K562 (cell line): Measurements from ENCODE around the gene DERL3. TPM values are rescaled to one million over a fixed set of nuclear protein-coding genes. Genes with fewer than 3 reads are reported as not detected.

ENCODE experiments used
- E2F4 ChIP-seq: sonication (generic); formaldehyde crosslinking; IDR thresholded peaks from 2 replicates; pipeline ENCODE4 v1.8.0; 2022; ENCODE audit warnings: mild to moderate bottlenecking, low read depth, missing genetic modification reagents
- EGR1 ChIP-seq: fragments of 450-650 bp; conservative IDR thresholded peaks from 2 replicates; pipeline ENCODE4 v1.6.1; 2017; ENCODE audit warnings: mild to moderate bottlenecking
- GABPB1 ChIP-seq: sonication (generic); formaldehyde crosslinking; IDR thresholded peaks from 2 replicates; pipeline ENCODE4 v1.8.0; 2022; ENCODE audit warnings: mild to moderate bottlenecking, missing genetic modification reagents
- HSF4 ChIP-seq: fragments of 250-450 bp; sonication (Bioruptor Pico); IDR thresholded peaks from 2 replicates; pipeline ENCODE4 v2.1.2; 2022; ENCODE audit warnings: mild to moderate bottlenecking, moderate library complexity, borderline replicate concordance
- L3MBTL2 ChIP-seq: fragments of 450-650 bp; IDR thresholded peaks from 2 replicates; pipeline ENCODE4 v1.6.1; 2016; ENCODE audit warnings: mild to moderate bottlenecking, moderate library complexity
- MGA ChIP-seq: fragments of 450-650 bp; IDR thresholded peaks from 2 replicates; pipeline ENCODE4 v1.6.1; 2016; ENCODE audit warnings: mild to moderate bottlenecking, moderate library complexity
- MNT ChIP-seq, 2 experiments: fragments of 450-650 bp; conservative IDR thresholded peaks; 2 replicates each; pipeline ENCODE4 v1.6.1; 2017; ENCODE audit warnings: mild to moderate bottlenecking in 2 of 2, moderate library complexity in 2 of 2
- NR3C1 ChIP-seq: sonication (generic); formaldehyde crosslinking; IDR thresholded peaks from 2 replicates; pipeline ENCODE4 v1.8.1; 2022; ENCODE audit warnings: missing genetic modification reagents
- RBFOX2 ChIP-seq: fragments of 200-400 bp; formaldehyde crosslinking; IDR thresholded peaks from 2 replicates; pipeline ENCODE4 v1.6.1; 2017; ENCODE audit warnings: low read depth, mild to moderate bottlenecking, low read length, moderate library complexity
- STAT5A ChIP-seq: IDR thresholded peaks from 2 replicates; pipeline ENCODE4 v1.6.1; 2012; ENCODE audit warnings: low read length, inconsistent platforms, borderline replicate concordance
- ZSCAN32 ChIP-seq: fragments of 450-650 bp; formaldehyde crosslinking; IDR thresholded peaks from 2 replicates; pipeline ENCODE4 v1.4.0; 2020; ENCODE audit warnings: mild to moderate bottlenecking, moderate library complexity
- polyA plus RNA-seq, 8 experiments: library from polyadenylated mRNA; depleted of rRNA in 4 of 8; stranded (reverse) in 5 of 8; unstranded in 3 of 8; fragments of >200 nt; fragmentation: Nextera tagmentation in 2 of 8; fragmentation: Illumina TruSeq in 1 of 8; extraction: Ambion mirVana in 2 of 8; extraction: Trizol in 1 of 8; gene quantifications; 2 replicates each; pipeline versions ENCODE4 v1.2.1 to v1.2.3, GENCODE V29; 2011 to 2014; ENCODE audit warnings: inconsistent platforms in 1 of 8, missing spikeins in 1 of 8
- total RNA-seq, 7 experiments: library from RNA; depleted of rRNA in 6 of 7; stranded (reverse); fragments of >200 nt in 6 of 7; fragmentation: Illumina TruSeq in 2 of 7; extraction: Trizol in 2 of 7; gene quantifications; 2 replicates each; pipeline versions ENCODE4 v1.2.1 to v1.2.3, GENCODE V29; 2011 to 2021; ENCODE audit warnings: low replicate concordance in 1 of 7
- TF ChIP-seq, protein P1 (sequence below), 2 experiments: fragments of 250-450 bp in 1 of 2; fragments of 450-650 bp in 1 of 2; sonication (Bioruptor Pico) in 1 of 2; IDR thresholded peaks; 2 replicates each; pipeline versions ENCODE4 v1.6.1 to v1.8.0; 2016 to 2021; ENCODE audit warnings: mild to moderate bottlenecking in 2 of 2, moderate library complexity in 2 of 2, missing compliant biosample characterization in 1 of 2, missing genetic modification characterization in 1 of 2

DERL3 gene
- total and polyA plus RNA-seq, 9 of the 15 experiments (the other 6 are each of a cell fraction or from before 2014, with no cell fraction given): 1.3 to 12.4 (median 4.8) TPM

DNA sequence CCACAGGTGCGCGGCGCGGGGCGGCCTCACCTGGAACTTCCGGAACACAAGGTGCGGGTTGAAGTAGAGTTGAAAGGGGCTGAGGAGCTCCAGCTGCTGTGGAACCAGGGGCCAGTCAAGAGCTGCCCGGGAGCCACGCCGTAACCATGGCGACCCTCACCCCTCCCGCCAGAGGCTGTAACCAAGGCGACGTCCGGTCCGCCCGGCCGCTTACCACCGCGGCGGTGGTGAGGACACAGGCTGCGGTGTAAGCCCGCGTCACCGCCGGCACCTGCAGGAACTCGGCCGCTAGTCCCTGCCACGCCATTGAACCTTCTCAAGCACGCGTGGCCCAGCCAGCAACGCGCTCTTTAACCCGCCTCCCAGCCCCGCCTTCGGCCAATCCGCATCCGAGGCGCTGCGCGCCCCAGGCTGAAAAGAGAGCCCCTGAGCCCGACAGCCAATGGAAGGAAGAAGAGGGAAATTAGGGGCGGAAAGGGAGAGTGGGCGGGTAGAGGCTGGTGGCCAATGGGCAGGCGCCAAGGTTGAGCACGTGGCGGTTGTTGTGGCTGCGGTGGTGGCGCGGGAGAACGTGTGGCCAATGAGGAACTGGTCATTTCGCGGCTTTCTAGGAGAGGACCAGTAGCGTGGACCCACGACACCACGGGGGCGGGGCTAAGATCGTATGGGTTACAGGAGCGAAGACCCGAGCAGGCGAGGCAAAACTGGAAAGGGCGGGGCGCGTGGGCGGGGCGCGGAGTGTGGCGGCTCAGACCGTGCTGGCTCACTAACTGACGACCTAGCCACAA, at the start of gene DERL3 (continued):
- TF ChIP-seq E2F4 (CRISPR knock-in tag): peak; percentile 79
- peak; percentile 98 for TF ChIP-seq L3MBTL2
- no peak for TF ChIP-seq STAT5A
- TF ChIP-seq HSF4 (CRISPR knock-in tag): no peak
- TF ChIP-seq GABPB1 (CRISPR knock-in tag): peak; percentile 46; the same call in 1 of the 2 replicates
- TF ChIP-seq MNT (conservative IDR thresholded peaks at IDR 0.05): peak; percentile 100
- peak; percentile 88 for TF ChIP-seq EGR1
- TF ChIP-seq, protein P1, sequence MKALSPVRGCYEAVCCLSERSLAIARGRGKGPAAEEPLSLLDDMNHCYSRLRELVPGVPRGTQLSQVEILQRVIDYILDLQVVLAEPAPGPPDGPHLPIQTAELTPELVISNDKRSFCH (CRISPR knock-in tag; IDR thresholded peaks at IDR 0.05): no peak
- TF ChIP-seq, protein P1 (tag; IDR thresholded peaks at IDR 0.05): peak; percentile 57; the same call in 1 of the 2 replicates
- peak; percentile 82 for TF ChIP-seq RBFOX2
- peak; percentile 83; the same call in 1 of the 2 replicates for TF ChIP-seq NR3C1 (CRISPR knock-in tag)
- peak; percentile 99 for TF ChIP-seq MGA
- no peak for TF ChIP-seq ZSCAN32 (CRISPR knock-in tag)
